Measurements from ENCODE around the gene SLC1A7. TPM values are rescaled to one million over a fixed set of nuclear protein-coding genes. Genes with fewer than 3 reads are reported as not detected.

SLC1A7 gene
- total RNA-seq, 6 experiments from 2014 or later: 0.31 to 1.3 (median 0.61) TPM

DNA sequence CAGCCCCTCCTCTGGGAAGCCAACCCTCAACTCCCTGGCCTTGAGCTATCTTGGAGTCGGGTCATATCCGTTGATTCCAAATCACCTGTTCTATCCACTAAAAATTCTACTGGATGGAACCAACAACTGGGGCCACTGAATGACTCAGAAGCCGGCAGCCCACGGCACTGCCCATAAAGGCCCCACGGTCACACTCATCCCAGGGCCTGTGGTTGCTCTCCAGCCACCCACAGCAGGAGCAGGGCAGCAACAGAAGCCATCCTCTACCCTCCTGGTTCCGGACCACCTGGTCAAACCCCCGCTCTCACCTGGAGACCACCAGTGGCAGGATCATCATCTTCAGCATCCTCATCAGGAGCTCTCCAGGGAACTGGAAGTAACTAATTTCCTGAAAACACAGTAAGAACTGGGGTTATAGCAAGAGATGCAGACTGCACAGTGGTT lies 8.4 kb downstream of the SLC1A7 start:
- Histone ChIP-seq H3K27me3 (no peaks in the 10 kb centered on the region), H3K9me3 (no peaks in the 10 kb centered on the region), H3K4me3 (no peak overlapping the region), H3K27ac (no peak overlapping the region), H3K4me1 (no peaks in the 10 kb centered on the region), H3K36me3 (no peaks in the 10 kb centered on the region)
- DNase-seq (peak in 2 of 3 donors; percentile 18 to 21), ATAC-seq (no peak)
- intact Hi-C loops (cut with DNase I): no loop called here
- TF ChIP-seq, protein P1, sequence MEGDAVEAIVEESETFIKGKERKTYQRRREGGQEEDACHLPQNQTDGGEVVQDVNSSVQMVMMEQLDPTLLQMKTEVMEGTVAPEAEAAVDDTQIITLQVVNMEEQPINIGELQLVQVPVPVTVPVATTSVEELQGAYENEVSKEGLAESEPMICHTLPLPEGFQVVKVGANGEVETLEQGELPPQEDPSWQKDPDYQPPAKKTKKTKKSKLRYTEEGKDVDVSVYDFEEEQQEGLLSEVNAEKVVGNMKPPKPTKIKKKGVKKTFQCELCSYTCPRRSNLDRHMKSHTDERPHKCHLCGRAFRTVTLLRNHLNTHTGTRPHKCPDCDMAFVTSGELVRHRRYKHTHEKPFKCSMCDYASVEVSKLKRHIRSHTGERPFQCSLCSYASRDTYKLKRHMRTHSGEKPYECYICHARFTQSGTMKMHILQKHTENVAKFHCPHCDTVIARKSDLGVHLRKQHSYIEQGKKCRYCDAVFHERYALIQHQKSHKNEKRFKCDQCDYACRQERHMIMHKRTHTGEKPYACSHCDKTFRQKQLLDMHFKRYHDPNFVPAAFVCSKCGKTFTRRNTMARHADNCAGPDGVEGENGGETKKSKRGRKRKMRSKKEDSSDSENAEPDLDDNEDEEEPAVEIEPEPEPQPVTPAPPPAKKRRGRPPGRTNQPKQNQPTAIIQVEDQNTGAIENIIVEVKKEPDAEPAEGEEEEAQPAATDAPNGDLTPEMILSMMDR (IDR thresholded peaks at IDR 0.05): no peak
- TF ChIP-seq POLR2A (IDR thresholded peaks at IDR 0.05): no peak
- WGBS (ENCODE audit: insufficient coverage, low coverage, low lambda C conversion rate, missing lambda C conversion rate): no CpG with 5 or more reads among the region's 7 CpGs

DNA sequence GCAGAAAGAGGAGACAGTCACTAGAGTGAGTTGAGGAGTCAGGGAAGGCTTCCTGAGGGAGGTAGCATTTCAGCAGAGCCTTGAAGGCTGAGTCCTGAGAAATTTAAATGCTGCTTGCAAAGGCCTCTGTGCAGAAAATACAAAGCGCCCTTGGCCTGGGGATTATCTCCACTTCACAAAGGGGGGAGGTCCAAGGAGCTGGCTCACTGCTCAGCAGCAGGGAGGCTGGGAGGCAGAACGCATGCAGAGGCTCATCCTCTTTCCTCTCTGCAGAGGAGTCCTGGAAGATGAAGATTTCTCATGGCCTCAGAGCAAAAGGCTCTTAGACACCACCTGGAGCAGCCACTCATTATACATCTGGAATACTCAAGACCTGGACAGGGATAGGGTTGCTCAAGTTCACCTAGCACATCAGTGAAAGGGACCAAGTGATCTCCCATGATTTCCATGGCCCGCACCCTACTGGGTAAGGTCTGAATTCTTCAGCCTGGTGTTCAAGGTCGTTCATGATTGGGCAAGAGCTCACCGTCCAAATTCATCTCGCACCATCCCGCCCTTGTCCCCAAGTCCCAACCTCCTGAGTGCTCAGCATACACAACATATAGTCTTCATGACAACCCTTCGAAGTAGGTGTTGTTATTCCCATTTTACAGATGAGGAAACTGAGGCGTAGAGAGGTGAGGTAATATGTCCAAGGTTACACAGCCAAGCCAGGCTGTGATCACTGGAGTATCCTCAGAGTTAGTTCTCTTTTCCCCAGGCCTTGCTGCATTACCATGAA lies 9.0 kb downstream of the SLC1A7 start:
- no peaks in the 10 kb centered on the region for H3K4me1 ChIP-seq
- no peak for ATAC-seq
- no peaks in the 10 kb centered on the region for H3K27me3 ChIP-seq
- no peaks in the 10 kb centered on the region for H3K9me3 ChIP-seq
- no peak overlapping the region for H3K4me3 ChIP-seq
- WGBS (ENCODE audit: insufficient coverage, low coverage, low lambda C conversion rate, missing lambda C conversion rate): 94% methylated on average over 3 of the region's 9 CpGs
- DNase-seq: peak in 2 of 3 donors; percentile 16 to 24
- H3K36me3 ChIP-seq: no peaks in the 10 kb centered on the region
- no peak overlapping the region for H3K27ac ChIP-seq
- TF ChIP-seq, protein P1 (IDR thresholded peaks at IDR 0.05): no peak
- no peak for TF ChIP-seq POLR2A (IDR thresholded peaks at IDR 0.05)
- intact Hi-C loops (cut with DNase I): no loop called here

DNA sequence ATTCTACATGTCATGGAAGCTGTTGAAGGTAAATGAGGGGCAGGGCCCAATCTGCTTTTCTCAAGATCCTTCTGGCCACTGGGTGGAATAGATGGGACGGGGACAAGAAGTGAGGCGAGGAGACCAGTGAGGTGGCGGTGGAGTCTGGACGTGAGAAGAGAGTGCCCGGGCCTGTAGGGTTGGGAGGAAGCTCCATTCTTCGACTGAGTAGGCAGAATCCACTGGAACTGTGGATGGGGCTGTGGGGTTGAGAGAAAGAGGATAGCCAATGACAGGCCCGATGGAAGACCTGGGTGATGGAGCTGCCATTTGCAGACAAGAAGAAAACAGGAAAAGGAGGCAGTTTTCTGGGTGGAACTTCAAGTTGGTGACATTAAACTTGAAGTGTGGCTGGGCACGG lies 10.3 kb downstream of the SLC1A7 start:
- no peaks in the 10 kb centered on the region for H3K27me3 ChIP-seq
- intact Hi-C loops (cut with DNase I): no loop called here
- no peaks in the 10 kb centered on the region for H3K9me3 ChIP-seq
- peak in 2 of 3 donors; percentile 23 to 29 for DNase-seq
- TF ChIP-seq, protein P1 (IDR thresholded peaks at IDR 0.05): no peak
- TF ChIP-seq POLR2A (IDR thresholded peaks at IDR 0.05): no peak
- H3K4me1 ChIP-seq: no peaks in the 10 kb centered on the region
- H3K4me3 ChIP-seq: no peak overlapping the region
- no peak overlapping the region for H3K27ac ChIP-seq
- no peaks in the 10 kb centered on the region for H3K36me3 ChIP-seq
- ATAC-seq: no peak
- WGBS (ENCODE audit: insufficient coverage, low coverage, low lambda C conversion rate, missing lambda C conversion rate): 70% methylated on average over 8 of the region's 8 CpGs

DNA sequence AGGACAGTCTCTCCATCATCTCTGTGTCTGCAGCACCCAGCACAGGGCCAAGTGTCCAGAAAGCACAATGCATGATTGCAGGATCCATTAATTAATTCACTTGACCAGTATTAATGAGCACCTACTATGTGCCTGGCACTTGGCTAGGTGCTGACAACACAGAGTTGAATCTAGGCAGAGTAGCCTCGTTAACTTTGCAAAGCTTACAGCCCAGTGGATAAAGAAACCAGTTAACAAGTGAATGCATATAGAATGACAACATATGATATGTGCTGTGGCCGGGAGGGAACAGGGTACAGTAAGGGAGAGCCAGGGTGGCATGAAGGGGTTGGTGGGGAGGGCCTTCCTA lies 10.9 kb downstream of the SLC1A7 start:
- Histone ChIP-seq H3K27ac (peak overlapping the region in 1 of 3 donors; percentile 2), H3K36me3 (no peaks in the 10 kb centered on the region), H3K4me3 (no peak overlapping the region), H3K4me1 (no peaks in the 10 kb centered on the region), H3K9me3 (no peaks in the 10 kb centered on the region), H3K27me3 (no peaks in the 10 kb centered on the region)
- intact Hi-C loops (cut with DNase I): no loop called here
- WGBS (ENCODE audit: insufficient coverage, low coverage, low lambda C conversion rate, missing lambda C conversion rate): 89% methylated on average over 1 of the region's 2 CpGs
- DNase-seq: peak in 1 of 3 donors; percentile 9
- ATAC-seq: no peak
- no peak for TF ChIP-seq POLR2A (IDR thresholded peaks at IDR 0.05)
- TF ChIP-seq, protein P1 (IDR thresholded peaks at IDR 0.05): no peak
